Astrocyte of the cerebellum (primary cell): Measurements from ENCODE around the gene KLHDC9.
A peak's percentile ranks its signal among the peaks of the same experiment; 100 is the strongest.
"Not testable (repeated sequence)": the region's sequence is repeated elsewhere in the genome, so short reads cannot be mapped to it uniquely, and the experiment has no call there.

Experiments
- DNase-seq: peaks from one replicate; pipeline ENCODE4 v3.0.0-alpha.2; 2011; ENCODE audit warnings: low read depth
- H3K4me3 ChIP-seq: 2 replicates; pipeline ENCODE4 v1.5.1; 2011; ENCODE audit warnings: mild to moderate bottlenecking, low read depth, low read length, moderate library complexity
- in situ Hi-C: cut with HindIII; loops from 2 replicates; pipeline ENCODE4 v1.10.0; 2017; ENCODE audit warnings: low sequenced_read_pairs
- TF ChIP-seq, protein P1 (sequence below): IDR thresholded peaks from 2 replicates; pipeline ENCODE4 v1.5.1; 2012; ENCODE audit warnings: low read length, low read depth, moderate library complexity, mild to moderate bottlenecking; ENCODE audit errors: missing control alignments

KLHDC9 gene

DNA sequence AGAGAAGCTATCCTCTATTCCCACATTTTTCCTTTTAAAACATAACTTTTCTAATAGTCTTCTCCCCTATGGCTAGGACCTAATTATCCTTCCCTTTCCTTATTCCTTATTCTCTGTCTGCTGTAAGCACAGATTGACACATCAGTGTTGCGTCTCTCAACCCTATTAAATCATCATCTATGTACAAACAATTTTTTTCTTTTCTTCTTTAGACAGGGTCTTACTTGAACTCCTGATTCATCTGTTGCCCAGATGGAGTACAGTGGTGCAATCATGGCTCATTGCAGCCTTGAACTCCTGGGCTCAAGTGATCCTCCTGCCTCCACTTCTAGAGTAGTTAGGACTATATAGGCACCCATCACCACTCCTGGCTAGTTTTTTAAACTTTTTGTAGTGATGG lies 8.3 kb downstream of the KLHDC9 start:
- no peak for DNase-seq
- no peak overlapping the region for H3K4me3 ChIP-seq
- TF ChIP-seq, protein P1, sequence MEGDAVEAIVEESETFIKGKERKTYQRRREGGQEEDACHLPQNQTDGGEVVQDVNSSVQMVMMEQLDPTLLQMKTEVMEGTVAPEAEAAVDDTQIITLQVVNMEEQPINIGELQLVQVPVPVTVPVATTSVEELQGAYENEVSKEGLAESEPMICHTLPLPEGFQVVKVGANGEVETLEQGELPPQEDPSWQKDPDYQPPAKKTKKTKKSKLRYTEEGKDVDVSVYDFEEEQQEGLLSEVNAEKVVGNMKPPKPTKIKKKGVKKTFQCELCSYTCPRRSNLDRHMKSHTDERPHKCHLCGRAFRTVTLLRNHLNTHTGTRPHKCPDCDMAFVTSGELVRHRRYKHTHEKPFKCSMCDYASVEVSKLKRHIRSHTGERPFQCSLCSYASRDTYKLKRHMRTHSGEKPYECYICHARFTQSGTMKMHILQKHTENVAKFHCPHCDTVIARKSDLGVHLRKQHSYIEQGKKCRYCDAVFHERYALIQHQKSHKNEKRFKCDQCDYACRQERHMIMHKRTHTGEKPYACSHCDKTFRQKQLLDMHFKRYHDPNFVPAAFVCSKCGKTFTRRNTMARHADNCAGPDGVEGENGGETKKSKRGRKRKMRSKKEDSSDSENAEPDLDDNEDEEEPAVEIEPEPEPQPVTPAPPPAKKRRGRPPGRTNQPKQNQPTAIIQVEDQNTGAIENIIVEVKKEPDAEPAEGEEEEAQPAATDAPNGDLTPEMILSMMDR: no peak
- in situ Hi-C loops: no loop called here

DNA sequence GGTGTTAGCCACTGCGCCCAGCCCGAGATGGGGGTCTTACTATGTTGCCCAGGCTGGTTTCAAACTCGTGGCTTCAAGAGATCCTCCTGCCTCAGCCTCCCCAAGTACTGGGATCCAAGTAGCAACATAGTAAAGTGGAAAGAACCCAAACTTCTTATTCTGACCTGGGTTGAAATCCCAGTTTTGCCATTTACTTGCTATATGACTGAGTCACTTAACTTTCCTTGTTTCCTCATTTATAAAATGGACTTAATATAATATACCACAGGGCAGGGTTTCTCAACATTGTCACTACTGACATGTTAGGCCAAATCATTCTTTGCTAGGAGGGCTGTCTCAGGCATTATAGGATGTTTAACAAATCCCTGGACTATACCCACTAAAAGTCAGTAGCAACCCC lies 13.0 kb downstream of the KLHDC9 start:
- H3K4me3 ChIP-seq: no peak overlapping the region
- DNase-seq: no peak
- TF ChIP-seq, protein P1: no peak
- in situ Hi-C loops: no loop called here

DNA sequence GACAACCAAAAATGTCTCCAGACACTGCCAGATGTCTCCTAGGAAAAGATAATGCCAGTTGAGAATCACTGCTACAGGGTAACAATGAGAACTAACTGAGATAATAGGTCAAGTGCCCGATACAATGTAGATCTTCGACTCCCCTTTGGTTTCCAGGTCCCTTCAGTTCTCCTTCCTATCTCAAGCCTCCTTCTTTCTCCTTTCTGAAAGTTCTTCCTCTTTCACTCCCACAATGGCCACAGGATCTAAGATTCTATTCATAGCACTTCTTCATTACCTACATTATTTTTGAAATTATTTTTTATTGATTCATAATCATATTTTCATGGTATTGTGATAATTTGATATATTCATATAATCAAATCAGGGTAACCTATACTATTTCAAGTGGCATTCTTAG lies 13.4 kb downstream of the KLHDC9 start:
- DNase-seq: no peak
- TF ChIP-seq, protein P1: no peak
- in situ Hi-C loops: no loop called here
- H3K4me3 ChIP-seq: no peak overlapping the region

DNA sequence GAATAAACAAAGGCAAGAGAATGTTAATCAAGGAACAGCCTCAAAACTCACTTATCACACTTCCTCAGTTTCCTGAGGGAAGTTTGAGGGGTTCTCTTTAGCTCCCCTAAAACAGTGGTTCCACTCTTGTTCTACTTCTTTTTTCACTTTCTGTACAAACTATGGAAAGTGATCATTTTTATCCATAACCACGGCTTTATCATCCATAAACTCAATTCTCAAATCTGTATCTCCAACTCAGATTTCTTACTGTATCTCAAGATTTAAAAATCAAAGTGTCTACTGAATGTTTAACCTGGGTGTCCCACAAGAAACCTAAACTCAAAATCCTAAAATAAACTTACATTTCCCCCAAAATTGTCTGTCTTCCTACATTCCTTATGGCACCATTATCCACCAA lies 15.8 kb downstream of the KLHDC9 start:
- TF ChIP-seq, protein P1: no peak
- no peak overlapping the region for H3K4me3 ChIP-seq
- no peak for DNase-seq
- in situ Hi-C loops: no loop called here

DNA sequence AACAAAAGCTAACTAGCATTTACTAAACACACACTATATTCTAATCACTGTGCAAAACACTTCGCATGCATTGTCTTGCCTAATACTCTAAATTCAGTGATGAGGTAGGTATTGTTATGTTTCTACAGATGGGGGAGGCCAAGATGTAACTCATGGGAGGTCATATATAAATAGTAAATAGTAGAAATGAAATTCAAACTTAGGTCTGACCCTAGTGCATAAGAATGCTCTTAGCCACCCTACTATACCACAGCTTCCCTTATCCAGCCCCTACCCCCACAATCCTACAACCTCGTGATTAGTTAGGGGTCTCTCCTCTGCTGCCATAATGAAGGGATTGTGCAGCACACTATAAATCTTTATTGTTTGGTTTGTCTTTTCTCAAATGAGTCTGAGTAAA lies 16.4 kb downstream of the KLHDC9 start:
- in situ Hi-C loops: no loop called here
- no peak for DNase-seq
- TF ChIP-seq, protein P1: no peak

DNA sequence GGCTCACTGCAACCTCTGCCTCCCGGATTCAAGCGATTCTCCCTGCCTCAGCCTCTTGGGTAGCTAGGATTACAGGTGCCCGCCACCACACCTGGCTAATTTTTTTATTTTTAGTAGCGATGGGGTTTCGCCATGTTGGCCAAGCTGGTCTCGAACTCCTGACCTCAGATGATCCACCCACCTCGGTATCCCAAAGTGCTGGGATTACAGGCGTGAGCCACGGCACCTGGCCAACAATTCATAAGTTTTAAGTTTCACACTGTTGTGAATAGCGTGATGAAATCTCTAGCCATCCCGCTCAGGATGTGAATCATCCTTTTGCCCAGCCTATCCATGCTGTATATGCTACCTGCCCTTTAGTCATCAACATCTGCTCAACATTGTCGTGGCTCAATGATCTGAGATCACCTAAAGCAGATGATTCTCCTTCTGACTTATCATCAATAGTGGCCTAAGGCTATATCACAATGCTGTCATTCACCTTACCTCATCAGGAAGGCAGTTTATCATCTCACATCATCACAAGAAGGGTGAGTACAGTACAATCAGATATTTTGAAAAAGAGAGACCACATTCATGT lies 17.1 kb downstream of the KLHDC9 start:
- no peak overlapping the region for H3K4me3 ChIP-seq
- TF ChIP-seq, protein P1: no peak
- peak; percentile 79 for DNase-seq
- in situ Hi-C loops: no loop called here

More for the DNA sequence above, 16.4 kb downstream of the KLHDC9 start:
- no peak overlapping the region for H3K4me3 ChIP-seq

DNA sequence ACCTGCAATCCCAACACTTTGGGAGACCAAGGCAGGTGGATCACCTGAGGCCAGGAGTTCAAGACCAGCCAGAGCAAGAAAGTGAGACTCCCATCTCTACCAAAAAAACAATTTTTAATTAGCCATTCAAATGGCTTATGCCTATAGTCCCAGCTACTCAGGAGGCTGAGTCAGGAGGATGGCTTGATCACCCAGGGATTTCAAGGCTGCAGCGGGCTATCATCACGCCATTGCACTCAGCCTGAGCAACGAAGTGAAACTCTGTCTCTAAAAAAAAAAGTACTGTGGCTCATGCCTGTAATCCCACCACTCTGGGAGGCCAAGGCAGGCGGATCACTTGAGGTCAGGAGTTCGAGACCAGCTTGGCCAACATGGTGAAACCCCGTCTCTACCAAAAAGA lies 17.8 kb downstream of the KLHDC9 start:
- DNase-seq, H3K4me3 ChIP-seq, in situ Hi-C loops: not testable (repeated sequence)
